NCI-H1436 treated with DMSO at 0.1 percent for 48 hours (cell line): ENCODE results near the gene RITA1.

Experiments
- DNase-seq: peaks from one replicate; lab custom pipeline; 2025; lab: John Stamatoyannopoulos, UW

The RITA1 gene

DNA sequence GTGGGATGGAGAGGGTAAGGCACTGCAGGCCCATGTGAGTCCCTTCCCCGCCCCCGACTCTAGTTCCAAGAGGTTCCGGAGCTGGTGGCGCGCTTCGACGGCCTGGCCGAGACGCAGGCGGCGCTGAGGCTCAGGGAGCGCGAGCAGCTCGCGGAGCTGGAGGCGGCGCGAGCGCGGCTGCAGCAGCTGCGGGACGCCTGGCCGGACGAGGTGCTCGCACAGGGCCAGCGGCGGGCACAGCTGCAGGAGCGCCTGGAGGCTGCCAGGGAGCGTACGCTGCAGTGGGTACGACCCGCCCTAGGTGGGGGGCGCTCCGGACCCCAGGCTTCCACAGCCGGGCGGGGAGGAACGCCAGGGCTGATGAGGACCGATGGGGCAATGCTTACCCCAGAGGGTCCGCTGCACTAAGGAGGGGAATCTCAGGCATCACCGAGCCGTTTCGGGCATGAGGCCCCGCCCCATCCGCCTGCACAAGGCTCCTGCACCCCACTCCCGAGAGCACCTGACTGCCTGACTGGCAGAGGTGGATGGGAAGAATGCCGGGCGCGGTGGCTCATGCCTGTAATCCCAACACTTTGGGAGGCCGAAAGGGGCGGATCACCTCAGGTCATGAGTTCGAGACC lies 31.1 kb upstream of the RITA1 start:
- DNase-seq, result no peak

GRCh38 chr12:113155060-113155459 lies 30.5 kb upstream of the RITA1 start:
- DNase-seq, result no peak

DNA sequence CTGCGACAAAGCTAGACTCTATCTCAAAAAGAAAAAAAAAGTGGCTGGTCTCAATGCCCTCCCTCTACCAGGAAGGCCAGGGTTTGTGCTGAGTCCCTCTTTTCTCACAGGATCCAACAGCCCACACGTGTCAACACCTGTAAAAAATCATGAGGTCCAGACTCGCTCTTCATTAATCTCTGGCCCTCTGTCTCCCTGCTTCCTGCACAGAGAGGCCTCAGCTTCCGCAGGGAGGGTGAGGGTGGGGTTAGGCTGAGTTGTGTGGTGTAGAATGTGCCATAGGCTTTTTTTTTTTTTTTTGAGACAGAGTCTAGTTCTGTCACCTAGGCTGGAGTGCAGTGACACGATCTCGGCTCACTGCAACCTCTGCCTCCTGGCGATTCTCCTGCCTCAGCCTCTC lies 29.9 kb upstream of the RITA1 start:
- DNase-seq, result no peak

DNA sequence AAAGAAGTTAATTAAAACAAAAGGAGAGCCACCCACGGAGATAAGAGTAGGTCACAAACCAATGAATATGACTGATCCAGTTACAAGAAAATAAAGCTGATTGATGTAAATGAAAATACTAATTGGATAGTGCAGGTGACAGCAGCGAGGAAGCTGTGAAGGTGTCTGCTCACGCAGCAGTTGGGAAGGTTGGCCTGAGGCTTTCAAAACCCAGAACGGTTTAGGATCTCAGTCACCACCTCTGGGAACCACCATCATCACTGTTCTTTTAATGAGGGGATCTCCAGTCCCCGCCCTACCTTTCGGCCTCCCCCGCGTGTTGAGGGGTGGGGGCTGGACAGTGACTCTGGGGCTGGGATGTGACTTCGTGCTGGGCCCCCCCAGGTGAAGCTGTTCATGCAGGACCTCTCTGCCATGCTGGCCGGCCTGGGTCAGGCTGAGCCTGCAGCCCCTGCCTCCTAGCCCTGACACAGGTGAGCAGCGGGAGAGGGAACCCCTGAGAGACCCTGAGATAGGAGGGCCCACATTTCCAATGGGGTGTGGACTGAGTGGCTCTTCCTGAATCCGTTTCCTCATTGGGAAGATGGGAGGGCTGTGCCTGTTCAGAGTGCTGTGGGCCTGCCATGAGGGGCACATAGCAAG lies 28.2 kb upstream of the RITA1 start:
- DNase-seq, result no peak

DNA sequence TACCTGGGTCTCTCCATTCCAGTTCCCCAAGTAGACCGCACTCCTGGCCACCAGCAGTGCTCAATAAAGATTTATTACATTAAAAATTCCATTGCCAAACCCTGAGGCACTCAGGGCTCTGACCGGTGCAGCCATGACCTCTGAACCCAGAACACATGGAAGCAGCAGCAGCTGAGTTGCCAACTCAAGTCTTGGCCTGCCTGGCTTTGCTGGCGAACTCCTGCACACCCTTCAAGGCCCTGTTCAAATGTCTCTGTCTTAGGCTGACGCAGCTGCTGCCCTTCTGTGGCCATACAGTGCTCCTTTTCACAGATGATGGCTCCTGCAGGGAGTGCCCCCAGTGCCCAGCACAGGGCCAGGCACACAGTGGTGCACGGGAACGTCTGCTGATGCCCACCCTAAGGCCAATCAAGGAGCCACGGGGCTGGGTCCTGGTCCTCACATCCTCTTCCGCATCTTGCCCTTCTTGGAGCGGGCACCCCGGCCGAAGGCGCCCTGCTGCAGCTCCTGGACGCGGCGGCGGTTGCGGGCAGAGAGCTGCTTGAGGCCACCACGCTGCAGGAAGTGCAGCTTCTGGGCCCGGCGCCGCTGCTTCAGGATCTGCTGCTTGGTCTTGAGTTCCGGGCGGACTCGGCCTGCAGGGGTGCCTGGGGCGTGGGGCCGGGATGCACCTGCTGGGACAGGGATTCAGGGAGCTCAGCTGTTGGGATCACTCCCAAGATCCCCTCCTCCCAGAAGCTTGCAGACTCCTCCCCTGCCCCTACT lies 26.9 kb upstream of the RITA1 start:
- no peak for DNase-seq

- DNase-seq, result no peak
Measured at GRCh38 chr12:113159937-113160336, 25.6 kb upstream of the RITA1 start.

- no peak for DNase-seq
Measured at GRCh38 chr12:113161415-113162016, 24.0 kb upstream of the RITA1 start.

GRCh38 chr12:113162102-113163029 lies 23.2 kb upstream of the RITA1 start:
- no peak for DNase-seq

- DNase-seq, result no peak
Measured at GRCh38 chr12:113163030-113163360, 22.5 kb upstream of the RITA1 start.

GRCh38 chr12:113164014-113164413 lies 21.5 kb upstream of the RITA1 start:
- no peak for DNase-seq

DNA sequence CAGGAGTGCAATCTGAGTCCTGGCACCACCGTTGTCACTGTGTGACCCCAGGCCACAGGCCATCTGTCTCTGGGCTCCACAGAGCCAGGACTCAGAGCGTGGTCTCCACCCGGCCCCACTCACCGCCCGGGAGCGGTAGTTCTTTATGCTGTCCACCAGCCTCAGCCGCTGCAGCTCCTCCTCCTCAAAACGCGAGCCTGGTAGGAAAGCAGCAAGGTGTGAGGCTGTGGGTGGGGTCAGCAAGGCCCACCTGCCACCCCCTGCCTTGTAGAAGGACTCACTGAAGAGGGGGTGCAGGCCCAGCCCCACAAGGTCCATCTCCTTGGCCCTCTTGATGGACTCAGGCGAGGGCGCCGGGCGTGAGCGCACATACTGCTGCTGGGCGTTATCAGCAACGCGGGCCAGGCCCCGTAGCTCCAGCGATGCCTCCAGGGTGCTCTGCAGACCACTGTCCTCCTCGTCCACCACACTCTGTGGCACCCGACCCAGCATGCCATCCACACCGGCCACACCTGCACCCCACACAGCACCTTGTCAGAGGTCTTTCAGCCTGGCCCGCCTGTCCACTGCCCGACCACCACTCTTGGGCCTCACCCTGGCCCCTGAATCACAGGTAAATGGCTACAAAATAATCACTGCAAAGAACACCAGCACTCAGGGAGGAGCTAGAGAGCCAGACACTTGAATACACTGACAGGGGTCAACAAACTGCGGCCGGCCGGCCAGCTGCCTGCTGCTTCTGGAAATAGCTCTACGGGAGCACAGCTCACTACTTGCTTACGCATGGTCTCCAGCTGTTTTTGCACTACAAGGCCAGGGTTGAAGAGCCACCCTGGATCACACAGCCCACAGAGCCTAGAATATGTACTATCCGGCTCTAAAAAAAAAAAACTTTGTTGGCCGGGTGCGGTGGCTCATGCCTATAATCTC lies 19.7 kb upstream of the RITA1 start:
- no peak for DNase-seq

DNA sequence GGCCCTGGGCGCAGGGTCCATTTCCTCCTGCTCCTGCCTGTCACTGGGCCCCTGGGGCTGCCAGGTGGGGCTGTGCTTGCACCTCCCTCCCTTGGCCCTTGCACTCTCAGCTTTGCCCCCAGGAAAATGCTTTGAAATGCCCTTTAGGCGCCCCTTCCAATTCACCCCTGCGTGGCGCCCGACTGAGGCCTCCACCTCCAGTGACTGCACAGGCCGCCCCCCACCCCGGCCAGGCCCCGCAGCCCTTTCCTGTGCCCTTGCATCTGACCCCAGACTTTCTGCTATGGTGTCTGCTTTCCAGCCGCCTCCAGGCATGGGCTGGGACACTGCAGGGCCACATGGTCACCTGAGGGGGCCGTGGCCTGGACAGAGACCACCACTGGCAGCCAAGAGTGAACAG lies 17.7 kb upstream of the RITA1 start:
- no peak for DNase-seq

DNA sequence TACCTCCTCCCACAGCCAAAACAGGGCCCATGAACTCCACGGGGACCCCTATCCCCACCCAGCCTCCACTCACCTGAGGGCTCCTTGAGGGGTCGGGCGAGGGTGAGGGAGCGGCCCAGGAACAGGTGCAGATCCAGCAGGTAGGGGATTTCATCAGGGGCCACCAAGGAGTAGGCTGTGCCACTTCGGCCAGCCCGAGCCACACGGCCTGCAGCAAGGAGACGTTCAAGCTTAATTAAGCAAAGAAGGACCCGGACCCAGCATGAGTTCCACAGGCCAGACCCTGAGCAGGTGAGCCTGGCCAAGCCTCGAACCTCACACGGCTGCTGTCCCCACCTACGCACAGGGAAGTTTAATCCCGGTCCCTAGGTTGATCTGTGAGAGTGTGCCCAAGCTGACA lies 15.8 kb upstream of the RITA1 start:
- no peak for DNase-seq

GRCh38 chr12:113170457-113170856 lies 15.1 kb upstream of the RITA1 start:
- DNase-seq, result no peak

DNA sequence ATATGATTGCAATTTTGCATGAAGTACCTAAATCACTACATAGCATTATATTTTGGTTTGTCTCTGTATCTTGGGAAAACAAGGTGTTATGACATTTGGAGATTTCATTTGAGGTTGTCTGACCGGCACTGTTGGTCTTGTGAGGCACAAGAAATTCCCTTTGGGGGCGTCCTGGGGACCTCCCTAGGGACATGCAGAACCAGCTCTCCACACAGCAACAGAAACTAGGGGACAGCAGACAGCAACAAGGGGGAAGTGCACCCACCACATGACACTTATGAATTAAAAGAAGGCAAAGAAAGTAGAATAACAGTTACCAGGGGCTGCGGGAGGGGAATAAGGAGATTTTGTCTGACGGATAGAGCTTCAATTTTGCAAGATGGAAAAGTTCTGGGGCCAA lies 14.6 kb upstream of the RITA1 start:
- no peak for DNase-seq

- no peak for DNase-seq
Measured at GRCh38 chr12:113171543-113171942, 14.0 kb upstream of the RITA1 start.

- DNase-seq, result no peak
Measured at GRCh38 chr12:113172185-113172584, 13.3 kb upstream of the RITA1 start.

- DNase-seq, result no peak
Measured at GRCh38 chr12:113173081-113173698, 12.3 kb upstream of the RITA1 start.

DNA sequence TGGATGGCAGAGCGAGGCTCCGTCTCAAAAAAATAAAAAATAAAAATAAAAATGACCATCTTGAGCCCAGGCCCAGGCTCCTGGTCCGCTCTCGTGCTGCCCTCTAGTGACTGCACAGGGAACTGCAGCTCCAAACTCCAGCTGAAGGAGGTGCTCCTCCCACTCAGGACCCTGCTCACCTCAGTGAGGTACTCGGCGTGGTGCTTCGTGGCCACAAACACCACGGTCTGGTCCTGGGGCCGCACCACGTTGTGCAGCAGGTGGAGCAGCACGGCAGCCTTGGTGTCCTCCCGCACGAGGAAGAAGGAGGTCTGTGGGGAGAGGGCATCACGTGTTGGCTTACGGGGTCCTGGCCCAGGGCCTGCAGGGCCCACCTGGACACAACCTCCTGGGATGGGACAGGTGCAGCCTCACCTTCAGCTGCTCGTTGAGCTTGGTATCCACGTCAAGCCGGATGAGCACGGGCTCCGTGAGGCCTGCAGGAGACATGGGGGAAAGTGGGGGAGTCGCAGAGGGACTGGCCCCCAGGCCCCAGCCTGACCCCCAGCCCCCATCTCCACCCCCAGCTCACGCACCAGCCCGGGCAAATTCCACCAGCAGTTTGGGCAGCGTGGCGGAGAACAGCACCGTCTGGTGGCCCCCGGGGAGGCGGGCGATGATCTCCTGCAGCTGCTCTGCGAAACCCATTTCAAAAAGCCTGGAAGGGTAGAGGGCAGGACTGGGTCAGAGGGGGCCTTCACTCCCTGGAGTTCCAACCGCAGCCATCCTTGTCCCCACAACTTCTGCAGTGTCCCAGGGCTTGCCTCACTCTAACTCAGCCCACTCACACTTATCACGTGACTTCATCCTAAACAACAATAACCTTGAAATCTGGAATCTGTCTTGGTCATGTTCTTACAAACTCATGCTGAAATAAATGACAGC lies 10.8 kb upstream of the RITA1 start:
- no peak for DNase-seq
